ENCODE results near the gene ZNF23. TPM values are rescaled to one million over a fixed set of nuclear protein-coding genes. Genes with fewer than 3 reads are reported as not detected.

Gene ZNF23
- total RNA-seq, 1 experiment from 2014 or later, result 9.6 TPM

DNA sequence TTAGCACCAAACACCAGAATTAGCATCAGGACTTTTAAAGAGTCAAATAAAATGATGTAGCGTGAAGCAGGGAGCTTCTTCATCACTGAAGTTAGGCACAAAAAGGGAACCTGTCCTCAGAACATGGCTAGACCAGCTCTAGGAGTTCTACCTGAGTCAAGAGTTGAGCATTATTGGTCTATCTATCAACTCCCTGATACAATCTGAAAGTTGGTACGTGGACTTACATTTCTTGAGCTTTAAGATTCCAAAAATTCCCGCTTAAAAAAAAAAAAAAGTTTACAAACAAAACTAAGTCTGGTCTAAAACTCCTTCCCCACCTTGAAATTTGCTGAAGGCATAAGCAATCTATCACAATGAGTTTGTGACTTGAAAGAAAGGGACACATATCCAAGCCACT lies 32.5 kb downstream of the ZNF23 start:
- Histone ChIP-seq H2BK20ac (ENCODE audit: low read depth, low read length, poor library complexity, severe bottlenecking) (no peak overlapping the region), H2BK5ac (ENCODE audit: insufficient read length, low read length) (no peak overlapping the region), H3K27ac (ENCODE audit: insufficient read length, low read depth, low read length) (no peak overlapping the region), H3K79me1 (ENCODE audit: insufficient read depth, low read depth, low read length, poor library complexity, severe bottlenecking) (no peaks in the 10 kb centered on the region), H3K4me2 (ENCODE audit: insufficient read depth, insufficient read length, low read length) (no peak overlapping the region), H3K9ac (ENCODE audit: extremely low read depth, insufficient read length, low read length) (no peak overlapping the region), H3K4me1 (ENCODE audit: insufficient read depth, low read length) (no peaks in the 10 kb centered on the region), H4K91ac (ENCODE audit: insufficient read length, low read depth, low read length) (no peak overlapping the region), H4K5ac (ENCODE audit: insufficient read length, low read depth, low read length) (no peak overlapping the region), H2BK12ac (ENCODE audit: insufficient read length, low read depth, low read length) (no peak overlapping the region), H2AK5ac (ENCODE audit: insufficient read length, low read length) (no peak overlapping the region), H3K56ac (ENCODE audit: insufficient read length, low read depth, low read length) (no peak overlapping the region), H3K14ac (ENCODE audit: insufficient read depth, low read length) (no peak overlapping the region), H3K79me2 (ENCODE audit: insufficient read depth, low read length) (no peaks in the 10 kb centered on the region), H3K23me2 (ENCODE audit: insufficient read length, low read depth, low read length, poor library complexity, severe bottlenecking) (no peaks in the 10 kb centered on the region), H2AFZ (ENCODE audit: low read length) (no peak overlapping the region), H3K27me3 (ENCODE audit: insufficient read depth, low read length) (no peaks in the 10 kb centered on the region), H3T11ph (ENCODE audit: low read length) (no peak overlapping the region), H2BK120ac (ENCODE audit: low read depth, low read length, poor library complexity, severe bottlenecking) (no peak overlapping the region), H2BK15ac (ENCODE audit: low read depth, low read length) (no peak overlapping the region), H4K8ac (replicated peaks; ENCODE audit: insufficient read length, low read depth, low read length) (no peak overlapping the region), H4K20me1 (ENCODE audit: control insufficient read depth, insufficient read depth, insufficient read length) (no peaks in the 10 kb centered on the region), H3K4ac (ENCODE audit: low read depth, low read length) (no peak overlapping the region), H3K9me3 (ENCODE audit: control insufficient read depth, low read depth, low read length) (no peaks in the 10 kb centered on the region), H3K23ac (ENCODE audit: insufficient read length, low read depth, low read length) (no peak overlapping the region), H3K18ac (ENCODE audit: insufficient read length, low read depth, low read length) (no peak overlapping the region)
- peaks cover 15 to 19% of the 10 kb centered on the region in 2 experiments for H3K4me1 Mint-ChIP-seq
- peaks cover 45% of the 10 kb centered on the region for H3K27me3 Mint-ChIP-seq (ENCODE audit: low read depth)
- no peak for DNase-seq
- H3K36me3 Mint-ChIP-seq (ENCODE audit: insufficient read depth in 1 of 3, low read depth in 3 of 3), result peaks cover 0 to 2% (median 0%) of the 10 kb centered on the region in 3 experiments; a peak in 1 of 7 replicates
- peaks cover 0 to 4% of the 10 kb centered on the region in 2 experiments; a peak in 2 of 5 replicates for H3K9me3 Mint-ChIP-seq
- TF ChIP-seq, protein P1, sequence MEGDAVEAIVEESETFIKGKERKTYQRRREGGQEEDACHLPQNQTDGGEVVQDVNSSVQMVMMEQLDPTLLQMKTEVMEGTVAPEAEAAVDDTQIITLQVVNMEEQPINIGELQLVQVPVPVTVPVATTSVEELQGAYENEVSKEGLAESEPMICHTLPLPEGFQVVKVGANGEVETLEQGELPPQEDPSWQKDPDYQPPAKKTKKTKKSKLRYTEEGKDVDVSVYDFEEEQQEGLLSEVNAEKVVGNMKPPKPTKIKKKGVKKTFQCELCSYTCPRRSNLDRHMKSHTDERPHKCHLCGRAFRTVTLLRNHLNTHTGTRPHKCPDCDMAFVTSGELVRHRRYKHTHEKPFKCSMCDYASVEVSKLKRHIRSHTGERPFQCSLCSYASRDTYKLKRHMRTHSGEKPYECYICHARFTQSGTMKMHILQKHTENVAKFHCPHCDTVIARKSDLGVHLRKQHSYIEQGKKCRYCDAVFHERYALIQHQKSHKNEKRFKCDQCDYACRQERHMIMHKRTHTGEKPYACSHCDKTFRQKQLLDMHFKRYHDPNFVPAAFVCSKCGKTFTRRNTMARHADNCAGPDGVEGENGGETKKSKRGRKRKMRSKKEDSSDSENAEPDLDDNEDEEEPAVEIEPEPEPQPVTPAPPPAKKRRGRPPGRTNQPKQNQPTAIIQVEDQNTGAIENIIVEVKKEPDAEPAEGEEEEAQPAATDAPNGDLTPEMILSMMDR (conservative IDR thresholded peaks at IDR 0.05), result no peak
- H3K27ac Mint-ChIP-seq, result no peak overlapping the region
- WGBS (ENCODE audit: extremely low coverage, insufficient read length, low lambda C conversion rate), result no CpG with 5 or more reads among the region's 3 CpGs
- no peak overlapping the region for H3K4me3 Mint-ChIP-seq
